HG02870 (cell line): ENCODE measurements around the gene PRH1.

Experiments used
- ATAC-seq: cut with Tn5 transposase; IDR thresholded peaks from one replicate; pipeline ENCODE4 v1.9.1; 2021; ENCODE audit warnings: mild to moderate bottlenecking, moderate library complexity; ENCODE audit not compliant: unreplicated experiment

The PRH1 gene

DNA sequence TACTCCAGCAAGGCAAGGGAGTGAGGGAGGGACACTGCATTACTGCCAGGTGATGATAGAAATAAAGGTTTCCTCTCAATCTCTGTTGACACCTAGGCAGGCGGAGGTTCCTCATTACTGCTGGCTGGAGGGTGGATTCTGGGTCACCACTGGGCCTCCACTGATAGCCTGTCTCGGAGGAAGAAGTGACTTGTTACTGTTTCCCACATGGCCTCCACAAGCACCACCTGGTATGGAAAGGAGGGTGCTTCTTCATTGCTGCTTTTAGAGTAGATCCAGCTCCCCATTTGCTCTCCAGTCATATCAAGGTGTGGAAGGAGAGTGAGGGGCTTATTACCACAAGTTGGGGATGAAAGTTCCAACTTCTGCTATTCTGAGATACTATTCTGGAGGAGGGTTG lies 41.2 kb downstream of the PRH1 start:
- ATAC-seq = no peak

DNA sequence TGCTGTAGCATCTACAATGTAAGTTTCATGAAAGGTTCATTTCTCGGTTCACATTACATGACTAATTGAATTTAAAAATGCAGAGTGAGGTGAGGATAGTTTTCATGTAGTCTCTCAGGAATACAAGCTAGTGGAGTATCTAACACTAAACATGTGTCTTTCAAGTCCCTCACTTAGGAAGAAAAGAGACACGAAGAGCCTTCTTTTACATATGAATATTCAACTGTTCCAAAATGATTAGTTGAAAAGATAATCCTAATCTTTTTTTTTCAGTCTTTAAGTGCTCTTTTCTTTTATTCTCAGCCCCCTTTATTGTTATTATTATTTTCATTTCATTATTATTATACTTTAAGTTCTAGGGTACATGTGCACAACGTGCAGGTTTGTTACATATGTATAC lies 45.6 kb downstream of the PRH1 start:
- ATAC-seq = no peak
